ENCODE data around the gene ANK3. TPM values are rescaled to one million over a fixed set of nuclear protein-coding genes. Genes with fewer than 3 reads are reported as not detected.

ANK3 gene
- total RNA-seq, 2 experiments from 2014 or later: 15.0 to 19.1 TPM

- H3K9me3 Mint-ChIP-seq: no peaks in the 10 kb centered on the region
- H3K27ac Mint-ChIP-seq: no peak overlapping the region
Measured at GRCh38 chr10:60363187-60363586, 26.5 kb downstream of the ANK3 start.

GRCh38 chr10:60362461-60362860 is 27.2 kb downstream of the ANK3 start:
- no peaks in the 10 kb centered on the region for H3K36me3 Mint-ChIP-seq (ENCODE audit: low read depth)
- no peaks in the 10 kb centered on the region for H3K4me1 Mint-ChIP-seq
- H3K27ac Mint-ChIP-seq: no peak overlapping the region
- H3K9me3 Mint-ChIP-seq: no peaks in the 10 kb centered on the region
- ChIA-PET CTCF (no interaction called here), POLR2A (no interaction called here)
- no peak overlapping the region for H3K4me3 Mint-ChIP-seq
- no peak for DNase-seq
- H3K27me3 Mint-ChIP-seq: no peaks in the 10 kb centered on the region

More at GRCh38 chr10:60363187-60363586, 26.5 kb downstream of the ANK3 start:
- Mint-ChIP-seq H3K36me3 (ENCODE audit: low read depth) (no peaks in the 10 kb centered on the region), H3K27me3 (no peaks in the 10 kb centered on the region), H3K4me3 (no peak overlapping the region), H3K4me1 (no peaks in the 10 kb centered on the region)
- POLR2A ChIA-PET: no interaction called here
- DNase-seq: no peak
- CTCF ChIA-PET: no interaction called here

- no peak for DNase-seq
- Mint-ChIP-seq H3K4me3 (no peak overlapping the region), H3K27me3 (no peaks in the 10 kb centered on the region), H3K4me1 (no peaks in the 10 kb centered on the region), H3K36me3 (ENCODE audit: low read depth) (no peaks in the 10 kb centered on the region), H3K27ac (no peak overlapping the region), H3K9me3 (no peaks in the 10 kb centered on the region)
- ChIA-PET CTCF (no interaction called here), POLR2A (no interaction called here)
Measured at GRCh38 chr10:60359066-60359465, 30.6 kb downstream of the ANK3 start.

- ChIA-PET CTCF (no interaction called here), POLR2A (no interaction called here)
- Mint-ChIP-seq H3K4me1 (no peaks in the 10 kb centered on the region), H3K9me3 (no peaks in the 10 kb centered on the region), H3K27ac (no peak overlapping the region), H3K27me3 (no peaks in the 10 kb centered on the region), H3K4me3 (no peak overlapping the region), H3K36me3 (ENCODE audit: low read depth) (no peaks in the 10 kb centered on the region)
- no peak for DNase-seq
Measured at GRCh38 chr10:60358282-60358681, 31.4 kb downstream of the ANK3 start.

- POLR2A ChIA-PET: no interaction called here
- CTCF ChIA-PET: no interaction called here
Measured at GRCh38 chr10:60353519-60354258, 36.0 kb downstream of the ANK3 start.

DNA sequence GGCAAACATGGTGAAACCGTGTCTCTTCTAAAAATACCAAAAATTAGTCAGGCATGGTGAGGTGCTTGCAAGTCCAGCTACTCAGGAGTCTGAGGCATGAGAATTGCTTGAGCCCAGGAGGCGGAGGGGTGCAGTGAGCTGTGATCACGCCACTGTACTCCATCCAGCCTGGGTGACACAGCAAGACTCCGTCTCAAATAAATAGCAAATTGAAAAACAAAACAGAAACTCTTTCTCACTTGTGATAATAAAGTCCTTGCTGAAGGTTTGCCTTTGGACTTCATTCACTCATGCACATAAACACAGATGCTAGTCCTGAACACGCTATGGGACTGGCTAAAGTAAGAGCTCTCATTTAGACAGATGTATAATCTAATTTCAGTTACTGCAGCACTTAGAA is 37.6 kb downstream of the ANK3 start:
- Mint-ChIP-seq H3K9me3 (no peaks in the 10 kb centered on the region), H3K4me3 (no peak overlapping the region), H3K4me1 (no peaks in the 10 kb centered on the region), H3K27ac (no peak overlapping the region), H3K36me3 (ENCODE audit: low read depth) (no peaks in the 10 kb centered on the region), H3K27me3 (no peaks in the 10 kb centered on the region)
- CTCF ChIA-PET: no interaction called here
- no peak for DNase-seq
- POLR2A ChIA-PET: no interaction called here

More at GRCh38 chr10:60353519-60354258, 36.0 kb downstream of the ANK3 start:
- H3K36me3 Mint-ChIP-seq (ENCODE audit: low read depth): no peaks in the 10 kb centered on the region
- H3K9me3 Mint-ChIP-seq: no peaks in the 10 kb centered on the region
- no peaks in the 10 kb centered on the region for H3K4me1 Mint-ChIP-seq
- no peaks in the 10 kb centered on the region for H3K27me3 Mint-ChIP-seq
- H3K27ac Mint-ChIP-seq: no peak overlapping the region
- no peak for DNase-seq
- H3K4me3 Mint-ChIP-seq: no peak overlapping the region

GRCh38 chr10:60351191-60351853 is 38.4 kb downstream of the ANK3 start:
- no peaks in the 10 kb centered on the region for H3K36me3 Mint-ChIP-seq (ENCODE audit: low read depth)
- H3K9me3 Mint-ChIP-seq: no peaks in the 10 kb centered on the region
- no peaks in the 10 kb centered on the region for H3K4me1 Mint-ChIP-seq
- POLR2A ChIA-PET: no interaction called here
- H3K27ac Mint-ChIP-seq: no peak overlapping the region
- no peaks in the 10 kb centered on the region for H3K27me3 Mint-ChIP-seq
- no peak for DNase-seq
- H3K4me3 Mint-ChIP-seq: no peak overlapping the region
- CTCF ChIA-PET: no interaction called here

GRCh38 chr10:60350400-60350799 is 39.3 kb downstream of the ANK3 start:
- Mint-ChIP-seq H3K4me1 (no peaks in the 10 kb centered on the region), H3K9me3 (no peaks in the 10 kb centered on the region), H3K27me3 (no peaks in the 10 kb centered on the region), H3K27ac (no peak overlapping the region), H3K36me3 (ENCODE audit: low read depth) (no peaks in the 10 kb centered on the region), H3K4me3 (no peak overlapping the region)
- POLR2A ChIA-PET: no interaction called here
- DNase-seq: no peak
- CTCF ChIA-PET: no interaction called here

DNA sequence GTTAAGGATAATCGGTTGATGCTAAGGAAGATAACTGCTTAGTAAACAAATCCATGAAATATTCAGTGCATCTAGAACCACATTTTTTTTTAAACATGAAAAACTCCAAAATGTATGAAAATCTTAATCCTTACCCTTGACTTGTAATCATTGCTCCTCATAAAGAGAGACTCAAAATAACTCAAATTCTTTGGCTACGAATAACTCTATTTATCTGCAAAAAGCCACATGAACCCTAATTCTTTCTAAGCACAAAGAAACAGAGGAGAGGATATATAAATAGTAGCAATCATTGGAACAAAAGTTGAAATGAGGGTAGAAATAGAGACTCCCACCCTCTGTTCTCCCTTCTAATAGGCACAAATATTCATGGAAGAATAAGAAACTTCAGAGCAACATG is 40.2 kb downstream of the ANK3 start:
- Mint-ChIP-seq H3K4me1 (no peaks in the 10 kb centered on the region), H3K9me3 (no peaks in the 10 kb centered on the region), H3K36me3 (ENCODE audit: low read depth) (no peaks in the 10 kb centered on the region), H3K4me3 (no peak overlapping the region), H3K27ac (no peak overlapping the region), H3K27me3 (no peaks in the 10 kb centered on the region)
- DNase-seq: no peak
- ChIA-PET CTCF (no interaction called here), POLR2A (no interaction called here)

DNA sequence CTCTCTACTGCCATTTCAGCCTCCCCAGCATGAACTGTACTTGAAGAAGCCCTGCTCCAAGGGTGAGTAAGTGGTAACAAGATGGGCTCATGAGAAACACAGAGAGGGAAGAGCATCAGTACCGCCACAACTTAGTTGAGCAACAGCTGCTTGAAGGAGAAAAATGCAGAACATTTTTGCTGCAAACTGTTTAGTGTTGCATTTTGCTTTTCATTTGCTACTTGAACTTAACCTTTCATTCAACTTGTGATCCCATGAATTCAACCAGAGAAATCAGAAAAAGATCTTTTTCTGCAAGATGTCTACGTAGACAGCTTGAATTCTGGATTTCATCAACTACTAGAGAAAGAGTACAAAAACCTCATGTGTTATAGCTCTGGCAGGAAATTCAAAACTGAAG is 40.7 kb downstream of the ANK3 start:
- no peaks in the 10 kb centered on the region for H3K36me3 Mint-ChIP-seq (ENCODE audit: low read depth)
- CTCF ChIA-PET: no interaction called here
- H3K4me3 Mint-ChIP-seq: no peak overlapping the region
- H3K27ac Mint-ChIP-seq: no peak overlapping the region
- H3K4me1 Mint-ChIP-seq: no peaks in the 10 kb centered on the region
- H3K9me3 Mint-ChIP-seq: no peaks in the 10 kb centered on the region
- POLR2A ChIA-PET: no interaction called here
- no peaks in the 10 kb centered on the region for H3K27me3 Mint-ChIP-seq
- no peak for DNase-seq

GRCh38 chr10:60347270-60347669 is 42.4 kb downstream of the ANK3 start:
- Mint-ChIP-seq H3K4me1 (no peaks in the 10 kb centered on the region), H3K27ac (no peak overlapping the region), H3K36me3 (ENCODE audit: low read depth) (no peaks in the 10 kb centered on the region), H3K9me3 (no peaks in the 10 kb centered on the region), H3K4me3 (no peak overlapping the region), H3K27me3 (no peaks in the 10 kb centered on the region)
- CTCF ChIA-PET: no interaction called here
- POLR2A ChIA-PET: no interaction called here
- no peak for DNase-seq

DNA sequence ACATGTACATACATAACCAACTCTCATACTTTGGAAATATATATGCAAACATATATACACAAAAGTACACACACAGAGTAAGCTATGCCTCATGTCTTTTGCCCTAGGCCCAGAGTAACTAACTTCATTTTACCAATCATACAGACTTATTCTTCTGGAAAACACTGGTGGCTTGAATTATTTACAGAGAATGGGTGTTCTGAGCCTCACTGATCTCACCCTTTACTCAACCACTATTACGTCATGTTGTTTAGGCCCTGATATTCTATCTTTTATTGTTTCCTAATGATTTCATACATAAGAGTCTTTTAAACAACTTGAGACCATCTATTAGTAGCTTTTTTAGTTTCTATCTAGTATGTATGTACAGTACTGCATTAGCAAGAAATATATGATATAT is 43.0 kb downstream of the ANK3 start:
- POLR2A ChIA-PET: no interaction called here
- H3K27ac Mint-ChIP-seq: no peak overlapping the region

GRCh38 chr10:60343254-60343653 is 46.4 kb downstream of the ANK3 start:
- no peaks in the 10 kb centered on the region for H3K27me3 Mint-ChIP-seq
- H3K9me3 Mint-ChIP-seq: no peaks in the 10 kb centered on the region
- H3K27ac Mint-ChIP-seq: no peak overlapping the region
- POLR2A ChIA-PET: no interaction called here
- CTCF ChIA-PET: no interaction called here
- no peak overlapping the region for H3K4me3 Mint-ChIP-seq
- peaks cover 2% of the 10 kb centered on the region for H3K4me1 Mint-ChIP-seq
- DNase-seq: no peak
- H3K36me3 Mint-ChIP-seq (ENCODE audit: low read depth): no peaks in the 10 kb centered on the region

More for the DNA sequence above, 43.0 kb downstream of the ANK3 start:
- CTCF ChIA-PET: no interaction called here
- H3K9me3 Mint-ChIP-seq: no peaks in the 10 kb centered on the region
- no peaks in the 10 kb centered on the region for H3K4me1 Mint-ChIP-seq
- no peak overlapping the region for H3K4me3 Mint-ChIP-seq
- H3K36me3 Mint-ChIP-seq (ENCODE audit: low read depth): no peaks in the 10 kb centered on the region
- DNase-seq: no peak
- no peaks in the 10 kb centered on the region for H3K27me3 Mint-ChIP-seq

DNA sequence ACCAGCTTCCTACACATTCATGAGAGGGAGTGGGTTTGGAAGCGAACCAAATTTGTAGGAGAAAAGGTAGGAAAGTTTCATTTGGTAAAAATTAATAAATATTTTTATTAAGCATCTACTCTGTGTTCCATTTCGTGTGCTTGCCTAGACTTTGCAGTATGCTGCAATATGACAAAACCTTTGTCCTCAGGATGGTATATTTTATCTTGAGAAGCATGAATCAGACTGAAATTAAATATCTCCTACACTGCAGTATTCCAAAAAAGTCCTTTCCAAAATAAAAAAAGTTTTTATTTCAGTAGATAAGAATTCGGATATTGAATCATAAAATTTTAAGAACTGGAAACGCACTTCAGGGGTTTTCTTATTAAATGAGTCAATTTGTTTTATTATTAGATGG is 47.7 kb downstream of the ANK3 start:
- CTCF ChIA-PET: interaction anchor here (0.6 kb wide), 1 partner anchor 221 kb away, joined by 3 read pairs; no protein-coding TSS in a partner anchor
- POLR2A ChIA-PET: no interaction called here
- no peaks in the 10 kb centered on the region for H3K36me3 Mint-ChIP-seq (ENCODE audit: low read depth)
- H3K27ac Mint-ChIP-seq: no peak overlapping the region
- H3K27me3 Mint-ChIP-seq: no peaks in the 10 kb centered on the region
- no peak for DNase-seq
- H3K4me3 Mint-ChIP-seq: no peak overlapping the region
- H3K4me1 Mint-ChIP-seq: peaks cover 2% of the 10 kb centered on the region
- no peaks in the 10 kb centered on the region for H3K9me3 Mint-ChIP-seq

Measured in activated CD4-positive, alpha-beta memory T cell treated with anti-CD3 and anti-CD28 coated beads, Interleukin-2, amount 10 ng/mL, durations not matched to agents 7 days and 5 days (primary cell).